Keratinocyte (primary cell): ENCODE results near the gene NR1H4.

ENCODE experiments used
- CTCF ChIP-seq, 3 experiments: IDR thresholded peaks in 1 of 3; conservative IDR thresholded peaks in 1 of 3; optimal IDR thresholded peaks in 1 of 3; 2 replicates in 2 of 3; 3 replicates in 1 of 3; pipeline versions ENCODE3 to v1.5.1; 2011; ENCODE audit warnings: low read length in 3 of 3, mild to moderate bottlenecking in 3 of 3, moderate library complexity in 2 of 3, control low read depth in 1 of 3, inconsistent platforms in 1 of 3; ENCODE audit not compliant: insufficient read depth in 2 of 3; ENCODE audit errors: extremely low read depth in 1 of 3
- EZH2 ChIP-seq: IDR thresholded peaks from one replicate; pipeline ENCODE4 v1.6.1; 2012; ENCODE audit warnings: inconsistent platforms, mild to moderate bottlenecking, low read length, moderate library complexity

DNA sequence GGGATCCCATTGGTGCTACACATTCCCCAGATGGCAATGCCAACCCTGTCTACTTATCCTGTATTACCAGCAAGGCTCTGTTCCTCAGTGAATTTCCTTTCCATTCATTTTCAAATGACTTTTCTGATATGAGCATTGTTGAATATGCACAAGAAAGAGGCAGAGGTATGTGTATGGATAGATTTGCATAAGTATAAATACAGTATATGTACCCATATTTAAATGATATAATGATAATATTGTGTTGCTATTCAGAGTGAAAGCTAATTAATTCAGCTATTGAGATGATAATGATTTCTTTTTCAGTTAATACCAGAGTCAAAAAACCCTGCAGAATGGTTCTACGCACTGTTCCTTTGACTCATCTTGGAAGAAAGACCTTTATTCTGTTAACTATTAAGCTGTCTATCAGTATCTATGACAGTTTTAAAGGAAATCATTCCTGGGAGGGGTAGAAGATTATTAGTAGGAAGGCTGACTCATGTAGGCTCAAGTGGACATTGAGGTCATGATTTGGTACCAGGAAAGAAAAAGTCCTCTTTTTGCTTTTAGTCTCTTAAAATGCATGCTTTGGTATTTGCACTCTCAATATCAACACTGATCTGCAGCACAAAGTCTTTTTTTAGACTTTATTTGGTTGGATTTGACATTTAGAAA, 54.9 kb downstream of the NR1H4 start:
- TF ChIP-seq EZH2 (no peak), CTCF (optimal IDR thresholded peaks at IDR 0.05 in 1 of 3, IDR thresholded peaks at IDR 0.05 in 1 of 3, conservative IDR thresholded peaks at IDR 0.05 in 1 of 3; ENCODE audit: extremely low read depth in 1 of 3, insufficient read depth in 2 of 3, low read length in 3 of 3) (no peak)
